Loucy (cell line): ENCODE results near the gene ELOA.

Experiments used
- EZH2phosphoT487 ChIP-seq: fragments of 200-600 bp; IDR thresholded peaks from 2 replicates; pipeline ENCODE4 v1.6.1; 2018; ENCODE audit warnings: antibody characterized with exemption, mild to moderate bottlenecking, moderate library complexity, borderline replicate concordance
- TF ChIP-seq, protein P1 (sequence below): fragments of 200-600 bp; sonication (generic); conservative IDR thresholded peaks from 2 replicates; pipeline ENCODE4 v1.5.1; 2014; ENCODE audit warnings: mild to moderate bottlenecking, antibody characterized with exemption, low read length

DNA sequence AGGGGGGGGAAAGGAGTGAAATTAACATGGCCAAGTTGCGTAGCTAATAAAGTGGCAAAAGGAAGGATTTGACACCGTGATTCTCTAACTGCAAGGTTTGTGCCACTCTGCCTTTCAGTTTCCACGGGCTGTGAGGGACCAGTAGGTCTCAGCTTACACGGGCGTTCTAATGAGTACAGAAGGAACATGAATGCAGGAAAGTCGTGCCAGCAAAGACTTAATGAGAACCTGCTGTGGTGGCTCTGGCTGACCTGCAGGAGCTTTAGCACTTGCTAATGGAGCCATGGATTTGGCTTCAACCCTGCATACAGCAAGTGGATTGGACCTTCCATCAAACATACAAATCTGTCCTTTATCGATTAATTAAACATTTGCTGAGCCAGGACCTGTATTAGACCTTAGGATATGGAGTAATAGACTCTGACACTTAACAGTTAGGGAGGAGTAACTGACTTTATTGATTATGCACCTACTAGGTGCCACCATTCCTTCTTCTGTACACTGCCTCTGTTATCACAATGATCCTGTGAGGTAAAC, 19.8 kb downstream of the ELOA start:
- TF ChIP-seq, protein P1, sequence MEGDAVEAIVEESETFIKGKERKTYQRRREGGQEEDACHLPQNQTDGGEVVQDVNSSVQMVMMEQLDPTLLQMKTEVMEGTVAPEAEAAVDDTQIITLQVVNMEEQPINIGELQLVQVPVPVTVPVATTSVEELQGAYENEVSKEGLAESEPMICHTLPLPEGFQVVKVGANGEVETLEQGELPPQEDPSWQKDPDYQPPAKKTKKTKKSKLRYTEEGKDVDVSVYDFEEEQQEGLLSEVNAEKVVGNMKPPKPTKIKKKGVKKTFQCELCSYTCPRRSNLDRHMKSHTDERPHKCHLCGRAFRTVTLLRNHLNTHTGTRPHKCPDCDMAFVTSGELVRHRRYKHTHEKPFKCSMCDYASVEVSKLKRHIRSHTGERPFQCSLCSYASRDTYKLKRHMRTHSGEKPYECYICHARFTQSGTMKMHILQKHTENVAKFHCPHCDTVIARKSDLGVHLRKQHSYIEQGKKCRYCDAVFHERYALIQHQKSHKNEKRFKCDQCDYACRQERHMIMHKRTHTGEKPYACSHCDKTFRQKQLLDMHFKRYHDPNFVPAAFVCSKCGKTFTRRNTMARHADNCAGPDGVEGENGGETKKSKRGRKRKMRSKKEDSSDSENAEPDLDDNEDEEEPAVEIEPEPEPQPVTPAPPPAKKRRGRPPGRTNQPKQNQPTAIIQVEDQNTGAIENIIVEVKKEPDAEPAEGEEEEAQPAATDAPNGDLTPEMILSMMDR: no peak
- no peak for TF ChIP-seq EZH2phosphoT487
